Measurements from ENCODE around the gene RANGRF. TPM values are rescaled to one million over a fixed set of nuclear protein-coding genes. Genes with fewer than 3 reads are reported as not detected.

The RANGRF gene
- total RNA-seq, 1 donor from 2014 or later, result 6.6 TPM

DNA sequence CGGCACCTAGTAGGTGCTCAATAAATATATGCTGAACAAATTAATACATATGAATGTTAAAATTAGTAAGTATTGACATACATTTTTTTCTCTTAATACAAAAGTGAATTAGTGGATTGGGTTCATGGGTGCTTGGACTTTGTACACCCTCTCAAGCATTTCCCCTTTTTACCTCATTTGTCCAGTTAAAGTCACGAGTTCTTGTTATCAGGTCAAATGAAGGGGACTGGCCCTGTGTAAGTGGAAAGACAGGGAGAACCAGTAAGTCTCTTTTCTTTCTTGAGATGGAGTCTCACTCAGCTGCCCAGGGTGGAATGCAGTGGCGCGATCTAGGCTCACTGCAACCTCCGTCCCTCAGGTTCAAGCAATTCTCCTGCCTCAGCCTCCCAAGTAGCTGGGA is 13.7 kb upstream of the RANGRF start:
- DNase-seq (ENCODE audit: low read depth), result no peak

- no peak for DNase-seq (ENCODE audit: low read depth)
Measured at GRCh38 chr17:8275421-8276290, 12.8 kb upstream of the RANGRF start.

- no peak for DNase-seq (ENCODE audit: low read depth)
Measured at GRCh38 chr17:8277317-8277716, 11.2 kb upstream of the RANGRF start.

DNA sequence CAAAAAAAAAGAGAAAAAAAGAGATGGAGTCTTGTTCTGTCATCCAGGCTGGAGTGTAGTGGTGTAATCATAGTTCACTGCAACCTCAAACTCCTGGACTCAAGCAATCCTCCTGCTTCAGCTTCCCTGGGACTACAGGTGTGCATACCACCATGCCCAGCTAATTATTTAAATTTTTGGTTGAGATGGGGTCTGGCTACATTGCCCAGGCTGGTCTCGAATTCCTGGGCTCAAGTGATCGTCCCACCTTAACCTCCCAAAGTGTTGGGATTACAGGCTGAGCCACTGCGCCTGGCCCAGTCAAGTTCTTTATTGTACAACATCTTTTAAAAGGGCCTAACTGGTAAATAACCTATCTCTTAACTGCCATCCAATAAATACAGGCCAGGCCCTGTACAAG is 6.1 kb upstream of the RANGRF start:
- no peak for DNase-seq (ENCODE audit: low read depth)

- DNase-seq (ENCODE audit: low read depth), result no peak
Measured at GRCh38 chr17:8283356-8283755, 5.1 kb upstream of the RANGRF start.

DNA sequence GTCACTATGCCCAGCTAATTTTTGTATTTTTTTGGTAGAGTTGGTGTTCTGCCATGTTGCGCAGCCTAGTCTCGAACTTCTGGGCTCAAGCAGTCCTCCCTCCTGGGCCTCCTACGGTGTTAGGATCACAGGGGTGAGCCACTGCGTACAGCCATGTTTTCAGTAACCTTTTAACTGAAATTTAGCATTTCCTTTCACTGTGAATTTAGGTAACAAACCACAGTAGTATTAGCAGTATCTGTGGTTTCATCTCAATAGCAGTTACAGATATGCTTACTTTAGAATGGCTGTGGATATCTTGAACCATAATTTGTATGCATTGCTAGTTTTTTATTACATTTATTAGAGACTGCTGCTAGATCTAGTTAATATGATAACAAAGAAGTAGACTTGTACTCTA is 4.3 kb upstream of the RANGRF start:
- no peak for DNase-seq (ENCODE audit: low read depth)

- DNase-seq (ENCODE audit: low read depth), result no peak
Measured at GRCh38 chr17:8285270-8286181, 2.9 kb upstream of the RANGRF start.

GRCh38 chr17:8287651-8288335 is 677 bp upstream of the RANGRF start:
- DNase-seq (ENCODE audit: low read depth), result no peak

DNA sequence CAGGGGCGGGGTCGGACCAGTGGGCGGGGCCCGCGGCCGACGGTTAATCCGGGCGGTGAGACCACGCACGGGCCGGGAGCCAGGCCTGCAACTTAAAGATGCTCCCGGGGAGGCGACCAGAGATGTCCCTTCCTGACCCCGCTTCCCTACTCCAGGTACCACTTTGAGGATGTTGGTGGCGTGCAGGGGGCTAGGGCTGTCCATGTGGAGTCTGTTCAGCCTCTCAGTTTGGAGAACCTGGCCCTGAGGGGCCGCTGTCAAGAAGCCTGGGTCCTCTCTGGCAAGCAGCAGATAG is 580 bp downstream of the RANGRF start:
- DNase-seq (ENCODE audit: low read depth), result no peak

DNA sequence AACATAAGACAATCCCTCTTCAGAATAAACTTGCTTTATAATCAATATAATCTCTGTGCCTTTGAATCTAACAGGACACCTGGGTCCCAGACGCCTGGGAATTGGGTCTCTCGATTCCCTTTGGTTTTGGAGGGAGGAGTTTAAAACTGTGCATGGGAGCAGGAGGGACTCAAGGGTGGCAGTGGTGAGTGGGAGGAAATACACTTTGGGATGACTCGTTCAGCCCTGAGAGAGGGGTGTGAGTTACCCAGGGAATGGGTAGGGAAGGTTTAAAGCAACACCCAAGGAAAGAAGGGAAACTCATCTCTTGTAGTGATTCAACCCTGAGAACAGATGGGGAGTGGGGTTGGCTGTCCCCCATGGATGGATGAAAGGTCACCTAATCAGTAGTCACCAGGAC is 1.6 kb downstream of the RANGRF start:
- peak; percentile 7 for DNase-seq (ENCODE audit: low read depth)

- no peak for DNase-seq (ENCODE audit: low read depth)
Measured at GRCh38 chr17:8292639-8293395, 4.3 kb downstream of the RANGRF start.

DNA sequence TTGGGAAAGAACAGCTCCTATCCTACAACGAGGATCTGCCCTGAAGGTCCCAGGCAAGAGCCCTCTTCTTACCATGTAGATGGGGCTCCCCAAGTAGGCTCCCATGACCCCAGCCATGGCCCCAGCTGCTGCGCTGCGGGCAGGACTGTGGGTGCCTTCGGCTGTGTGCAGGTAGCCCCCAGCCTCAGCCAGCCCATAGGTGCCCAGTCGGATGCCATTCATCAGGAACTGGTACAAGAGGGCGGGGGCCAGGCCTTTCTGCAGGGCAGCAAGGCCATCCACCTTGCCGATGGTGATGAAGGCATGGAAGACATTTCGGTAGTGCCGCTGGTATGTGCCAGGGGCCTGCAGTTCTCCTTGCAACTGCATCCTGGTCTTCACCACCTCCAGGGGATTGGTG is 5.9 kb downstream of the RANGRF start:
- no peak for DNase-seq (ENCODE audit: low read depth)

DNA sequence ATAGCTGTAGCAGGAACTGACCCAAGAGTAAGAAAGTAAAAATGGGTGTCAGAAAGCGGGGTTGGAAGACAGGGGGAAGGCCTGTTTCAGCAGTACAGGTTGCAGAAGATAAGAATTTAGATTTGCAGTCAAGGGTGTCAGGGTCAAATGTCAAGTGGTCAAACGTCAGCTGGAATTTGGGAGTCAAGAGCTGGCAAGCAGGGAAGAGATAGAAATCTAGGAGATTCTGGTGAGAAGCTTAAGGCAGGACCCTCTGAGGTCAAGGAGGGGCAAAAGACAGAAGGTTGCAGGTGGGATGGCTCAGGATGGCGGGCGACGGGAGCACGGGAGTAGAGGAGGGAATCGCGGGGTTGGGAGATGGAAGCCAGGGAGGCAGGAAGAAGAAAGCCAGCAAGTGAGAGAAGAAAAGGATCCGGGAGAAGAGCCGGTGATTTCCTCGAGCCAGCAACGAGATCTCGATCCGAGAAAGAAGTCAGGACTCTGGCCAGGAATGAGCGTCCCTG is 6.4 kb downstream of the RANGRF start:
- no peak for DNase-seq (ENCODE audit: low read depth)

GRCh38 chr17:8300226-8300625 is 11.8 kb downstream of the RANGRF start:
- DNase-seq (ENCODE audit: low read depth), result no peak

DNA sequence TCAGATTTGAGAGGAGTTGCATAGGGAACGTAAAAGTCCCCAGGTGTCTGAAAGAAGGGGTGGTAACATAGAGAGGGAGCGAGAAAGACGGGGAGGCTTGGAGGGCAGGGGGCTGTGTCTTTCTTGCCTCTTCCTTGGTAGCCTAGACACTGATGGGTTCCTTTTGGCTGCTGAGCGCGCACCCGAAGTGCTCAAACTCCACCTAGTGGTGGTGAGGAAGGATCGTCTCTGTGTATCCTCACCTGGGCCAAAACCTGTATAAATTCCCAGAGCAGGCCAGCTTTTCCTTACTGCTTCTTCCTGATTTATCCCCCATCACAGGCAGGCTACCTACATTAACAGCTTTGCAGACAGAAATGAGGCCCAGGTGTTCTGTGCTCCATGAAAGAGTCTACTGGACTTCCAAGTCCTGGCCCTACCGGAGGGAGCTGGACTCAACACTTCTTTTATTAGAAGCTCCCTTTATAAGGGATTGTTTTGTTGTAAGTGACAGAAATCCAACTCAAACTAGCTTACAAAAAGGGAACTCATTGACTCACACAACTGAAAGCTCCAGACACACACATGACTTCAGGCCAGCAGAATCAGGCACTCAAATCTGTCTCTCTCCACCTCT is 12.3 kb downstream of the RANGRF start:
- DNase-seq (ENCODE audit: low read depth), result peak; percentile 50

GRCh38 chr17:8310601-8311123 is 22.2 kb downstream of the RANGRF start:
- no peak for DNase-seq (ENCODE audit: low read depth)

- no peak for DNase-seq (ENCODE audit: low read depth)
Measured at GRCh38 chr17:8311131-8311790, 22.8 kb downstream of the RANGRF start.

DNA sequence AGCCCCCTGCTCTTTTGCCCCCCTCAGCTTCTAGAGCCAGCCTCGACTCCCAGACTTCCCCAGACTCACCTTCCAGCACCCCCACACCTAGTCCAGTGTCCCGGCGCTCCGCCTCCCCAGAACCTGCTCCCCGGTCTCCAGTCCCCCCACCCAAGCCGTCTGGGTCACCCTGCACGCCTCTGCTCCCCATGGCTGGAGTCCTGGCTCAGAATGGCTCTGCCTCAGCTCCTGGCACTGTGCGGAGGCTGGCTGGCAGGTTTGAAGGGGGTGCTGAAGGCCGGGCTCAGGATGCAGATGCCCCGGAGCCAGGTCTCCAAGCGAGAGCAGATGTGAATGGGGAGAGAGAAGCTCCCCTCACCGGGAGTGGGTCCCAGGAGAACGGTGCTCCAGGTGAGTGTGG is 23.8 kb downstream of the RANGRF start:
- no peak for DNase-seq (ENCODE audit: low read depth)

GRCh38 chr17:8312726-8313600 is 24.5 kb downstream of the RANGRF start:
- no peak for DNase-seq (ENCODE audit: low read depth)

Measured in renal cortical epithelial cell (primary cell).